AG04450 (cell line): ENCODE results near the gene SNX30. TPM values are rescaled to one million over a fixed set of nuclear protein-coding genes. Genes with fewer than 3 reads are reported as not detected.

ENCODE experiments used
- CTCF ChIA-PET: fragments of 300-600, 350-600 bp; formaldehyde crosslinking; extraction: SDS; loops from one replicate; lab custom pipeline; 2022; ENCODE audit warnings: antibody characterized with exemption, inconsistent platforms; lab: Charles Lee
- POLR2A ChIA-PET: fragments of 350-600 bp; formaldehyde crosslinking; extraction: SDS; loops from one replicate; lab custom pipeline; 2021; ENCODE audit warnings: antibody characterized with exemption, inconsistent platforms; lab: Yijun Ruan, JAX
- DNase-seq: peaks from one replicate; pipeline ENCODE4 v3.0.0-alpha.2; 2011; ENCODE audit warnings: low read depth, low spot score
- H3K27ac ChIP-seq: one replicate; pipeline ENCODE4 v1.5.1; 2012; ENCODE audit warnings: low read depth, low read length, control low read depth
- H3K27me3 ChIP-seq: one replicate; pipeline ENCODE4 v1.6.0; 2012; ENCODE audit warnings: low read length; ENCODE audit not compliant: control insufficient read depth, insufficient read depth
- H3K4me3 ChIP-seq: 2 replicates; pipeline ENCODE4 v1.5.1; 2011; ENCODE audit warnings: mild to moderate bottlenecking, low read depth, low read length, control low read depth
- H3K9me3 ChIP-seq: 2 replicates; pipeline ENCODE4 v1.5.1; 2012; ENCODE audit warnings: low read length; ENCODE audit not compliant: control insufficient read depth, insufficient read depth
- CTCF ChIP-seq: IDR thresholded peaks from 2 replicates; pipeline ENCODE4 v1.5.1; 2011; ENCODE audit warnings: low read depth, low read length, control low read depth, inconsistent platforms
- polyA plus RNA-seq: library from polyadenylated mRNA; depleted of rRNA; stranded (reverse); fragments of >200 nt; gene quantifications from 2 replicates; pipeline ENCODE4 v1.2.3, GENCODE V29; 2011; rRNA removed

SNX30 gene
- polyA plus RNA-seq, 1 experiment = 11.5 TPM

DNA sequence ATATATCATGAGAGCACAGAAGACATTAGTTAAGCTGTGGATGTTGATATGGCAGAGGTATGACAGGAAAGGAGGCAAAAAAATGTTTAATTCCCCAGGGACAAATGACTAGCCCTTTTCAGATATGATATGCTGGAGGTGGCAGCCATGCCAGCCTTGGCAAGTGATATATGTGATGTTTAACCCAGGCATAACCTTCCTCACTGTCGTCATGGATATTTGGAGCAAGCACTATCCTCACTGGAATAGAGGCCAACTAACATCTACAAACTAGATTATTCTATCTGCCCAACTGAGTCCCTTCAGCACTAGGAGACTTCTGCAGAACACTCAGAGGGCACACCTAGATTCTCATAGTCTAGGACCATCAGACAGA lies 167.4 kb downstream of the SNX30 start:
- H3K27ac ChIP-seq = no peak overlapping the region
- H3K27me3 ChIP-seq = peaks cover 11% of the 10 kb centered on the region
- POLR2A ChIA-PET = no interaction called here
- TF ChIP-seq CTCF = no peak
- no peak overlapping the region for H3K4me3 ChIP-seq
- DNase-seq = no peak
- H3K9me3 ChIP-seq = no peaks in the 10 kb centered on the region
- CTCF ChIA-PET = no interaction called here

GRCh38 chr9:112921549-112921948 lies 171.0 kb downstream of the SNX30 start:
- no peak overlapping the region for H3K4me3 ChIP-seq
- CTCF ChIA-PET = interaction anchor here (0.6 to 2.0 kb wide), 3 partner anchors 13 to 191 kb away, joined by 3 to 5 read pairs (median 3); no protein-coding TSS in a partner anchor
- H3K27ac ChIP-seq = no peak overlapping the region
- H3K9me3 ChIP-seq = no peaks in the 10 kb centered on the region
- peak; percentile 68 for TF ChIP-seq CTCF
- peak; percentile 36 for DNase-seq
- POLR2A ChIA-PET = no interaction called here
- H3K27me3 ChIP-seq = peaks cover 17% of the 10 kb centered on the region

Other genes starting within 250 kb of the SNX30 start
- gene INIP, start 32.6 kb upstream of the SNX30 start, polyA plus RNA-seq = 20.2 and 29.2 TPM in 2 replicates
- gene SLC46A2, start 140.1 kb downstream of the SNX30 start, polyA plus RNA-seq = not detected in 2 replicates